ENCODE results near the gene BCL2L12.

GRCh38 chr19:49716154-49716553 lies 50.4 kb downstream of the BCL2L12 start:
- TF ChIP-seq ZFP30 (CRISPR knock-in tag; IDR thresholded peaks at IDR 0.05), result no peak
- TF ChIP-seq, protein P1, sequence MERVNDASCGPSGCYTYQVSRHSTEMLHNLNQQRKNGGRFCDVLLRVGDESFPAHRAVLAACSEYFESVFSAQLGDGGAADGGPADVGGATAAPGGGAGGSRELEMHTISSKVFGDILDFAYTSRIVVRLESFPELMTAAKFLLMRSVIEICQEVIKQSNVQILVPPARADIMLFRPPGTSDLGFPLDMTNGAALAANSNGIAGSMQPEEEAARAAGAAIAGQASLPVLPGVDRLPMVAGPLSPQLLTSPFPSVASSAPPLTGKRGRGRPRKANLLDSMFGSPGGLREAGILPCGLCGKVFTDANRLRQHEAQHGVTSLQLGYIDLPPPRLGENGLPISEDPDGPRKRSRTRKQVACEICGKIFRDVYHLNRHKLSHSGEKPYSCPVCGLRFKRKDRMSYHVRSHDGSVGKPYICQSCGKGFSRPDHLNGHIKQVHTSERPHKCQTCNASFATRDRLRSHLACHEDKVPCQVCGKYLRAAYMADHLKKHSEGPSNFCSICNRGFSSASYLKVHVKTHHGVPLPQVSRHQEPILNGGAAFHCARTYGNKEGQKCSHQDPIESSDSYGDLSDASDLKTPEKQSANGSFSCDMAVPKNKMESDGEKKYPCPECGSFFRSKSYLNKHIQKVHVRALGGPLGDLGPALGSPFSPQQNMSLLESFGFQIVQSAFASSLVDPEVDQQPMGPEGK (CRISPR knock-in tag; IDR thresholded peaks at IDR 0.05; ENCODE audit: borderline replicate concordance), result no peak
- TF ChIP-seq RARB (CRISPR knock-in tag; IDR thresholded peaks at IDR 0.05), result no peak
- no peak for TF ChIP-seq ZFP3 (CRISPR knock-in tag; IDR thresholded peaks at IDR 0.05)
- no peak for TF ChIP-seq GLIS3 (CRISPR knock-in tag; IDR thresholded peaks at IDR 0.05)
- no peak for TF ChIP-seq ARNTL (CRISPR knock-in tag; IDR thresholded peaks at IDR 0.05; ENCODE audit: borderline replicate concordance, low read depth)
- TF ChIP-seq CREB5 (CRISPR knock-in tag; IDR thresholded peaks at IDR 0.05; ENCODE audit: low read depth), result no peak
- TF ChIP-seq PPARA (CRISPR knock-in tag; IDR thresholded peaks at IDR 0.05; ENCODE audit: borderline replicate concordance), result no peak
